Measurements from ENCODE around the gene SIAH1. TPM values are rescaled to one million over a fixed set of nuclear protein-coding genes. Genes with fewer than 3 reads are reported as not detected.
A peak's percentile ranks its signal among the peaks of the same experiment; 100 is the strongest.

SIAH1 gene
- total and polyA plus RNA-seq, 12 donors, result 10.1 to 17.2 (median 14.5) TPM

- DNase-seq (peak in 1 of 2 donors; percentile 61), ATAC-seq (peak; percentile 73 to 87 (median 85))
- 17 to 27% methylated on average over 7 of the region's 7 CpGs for WGBS, 2 donors
- Histone ChIP-seq H3K4me1 (peaks cover 0 to 30% (median 9%) of the 10 kb centered on the region in 9 donors), H3K4me3 (no peak overlapping the region), H3K36me3 (peaks cover 0 to 84% (median 25%) of the 10 kb centered on the region in 9 donors), H3K9me3 (no peaks in the 10 kb centered on the region), H3K27ac (no peak overlapping the region), H3K27me3 (no peaks in the 10 kb centered on the region)
- intact Hi-C loops (cut with DNase I), result loop anchor here in 9 of 10 donors (1.0 to 10.0 kb wide), 7 partner anchors 189 to 277 kb away; no protein-coding TSS in a partner anchor
- peak; percentile 72 to 91 (median 87) for TF ChIP-seq CTCF (IDR thresholded peaks at IDR 0.05)
Observed at GRCh38 chr16:48353565-48354163, 31.5 kb downstream of the SIAH1 start.

- peak in 4 of 8 donors; percentile 12 to 39 (median 36) for ATAC-seq
- no peak for TF ChIP-seq CTCF (IDR thresholded peaks at IDR 0.05)
- Histone ChIP-seq H3K4me3 (no peak overlapping the region), H3K36me3 (peaks cover 0 to 84% (median 25%) of the 10 kb centered on the region in 9 donors), H3K27ac (no peak overlapping the region), H3K4me1 (peaks cover 0 to 30% (median 9%) of the 10 kb centered on the region in 9 donors), H3K27me3 (no peaks in the 10 kb centered on the region), H3K9me3 (no peaks in the 10 kb centered on the region)
- intact Hi-C loops (cut with DNase I), result loop anchor here in 9 of 10 donors (1.0 to 10.0 kb wide), 7 partner anchors 189 to 278 kb away; no protein-coding TSS in a partner anchor
- WGBS, 2 donors, result 79 to 83% methylated on average over 7 of the region's 7 CpGs
- no peak for DNase-seq
Observed at GRCh38 chr16:48352648-48353390, 32.4 kb downstream of the SIAH1 start.

GRCh38 chr16:48350736-48351135, 34.5 kb downstream of the SIAH1 start:
- no peak overlapping the region for H3K4me3 ChIP-seq
- intact Hi-C loops (cut with DNase I), result loop anchor here in 8 of 10 donors (1.0 to 10.0 kb wide), 5 partner anchors 32 to 274 kb away; no protein-coding TSS in a partner anchor
- peaks cover 0 to 14% (median 7%) of the 10 kb centered on the region in 9 donors for H3K4me1 ChIP-seq
- WGBS, 2 donors, result 67 to 88% methylated on average over 3 of the region's 3 CpGs
- no peak for ATAC-seq
- no peaks in the 10 kb centered on the region for H3K27me3 ChIP-seq
- H3K36me3 ChIP-seq, result peaks cover 0 to 87% (median 25%) of the 10 kb centered on the region in 9 donors
- H3K27ac ChIP-seq, result no peak overlapping the region
- DNase-seq, result no peak
- H3K9me3 ChIP-seq, result no peaks in the 10 kb centered on the region
- no peak for TF ChIP-seq CTCF (IDR thresholded peaks at IDR 0.05)

GRCh38 chr16:48347980-48348379, 37.2 kb downstream of the SIAH1 start:
- intact Hi-C loops (cut with DNase I), result loop anchor here in 1 of 10 donors (10.0 kb wide), 1 partner anchor 197 kb away; no protein-coding TSS in a partner anchor
- H3K27ac ChIP-seq, result no peak overlapping the region
- DNase-seq (no peak), ATAC-seq (no peak)
- H3K4me1 ChIP-seq, result peaks cover 0 to 4% (median 0%) of the 10 kb centered on the region in 9 donors
- no peaks in the 10 kb centered on the region for H3K9me3 ChIP-seq
- 89 to 90% methylated on average over 4 of the region's 4 CpGs for WGBS, 2 donors
- H3K36me3 ChIP-seq, result peaks cover 0 to 88% (median 25%) of the 10 kb centered on the region in 9 donors
- TF ChIP-seq CTCF (IDR thresholded peaks at IDR 0.05), result no peak
- H3K27me3 ChIP-seq, result no peaks in the 10 kb centered on the region
- H3K4me3 ChIP-seq, result no peak overlapping the region
